H1 (cell line): ENCODE data around the gene NFATC1. TPM values are rescaled to one million over a fixed set of nuclear protein-coding genes. Genes with fewer than 3 reads are reported as not detected.
A peak's percentile ranks its signal among the peaks of the same experiment; 100 is the strongest.

Source experiments
- CTCF ChIA-PET: fragments of 300-600 bp; sonication (Branson Sonifier 250); formaldehyde crosslinking; loops from one replicate; lab custom pipeline; 2021; ENCODE audit not compliant: partially characterized antibody; lab: Charles Lee
- POLR2A ChIA-PET: fragments of 300-600 bp; sonication (Branson Sonifier 250); formaldehyde crosslinking; loops from one replicate; lab custom pipeline; 2021; ENCODE audit warnings: inconsistent platforms; ENCODE audit not compliant: partially characterized antibody; lab: Charles Lee
- DNase-seq, 2 experiments: peaks; one replicate each; pipeline versions ENCODE4 v3.0.0 to v3.0.0-alpha.2; 2010 to 2022; ENCODE audit warnings: low spot score in 2 of 2, low read depth in 1 of 2, mixed read lengths in 1 of 2
- FAIRE-seq: peaks from 2 replicates; lab custom pipeline; 2011; peaks lifted over from hg19 to GRCh38; lab: Jason Lieb, UNC
- H2AFZ ChIP-seq: 2 replicates; pipeline ENCODE4 v1.8.1; 2012; ENCODE audit warnings: low read length, inconsistent platforms
- H2AK5ac ChIP-seq: 2 replicates; pipeline ENCODE4 v1.6.1; 2013; ENCODE audit warnings: low read depth, low read length
- H2BK120ac ChIP-seq: replicated peaks from 2 replicates; pipeline ENCODE3; 2013; ENCODE audit warnings: low read depth, low read length, inconsistent platforms
- H2BK12ac ChIP-seq: 2 replicates; pipeline ENCODE4 v1.6.1; 2013; ENCODE audit warnings: low read depth, low read length
- H2BK15ac ChIP-seq: 2 replicates; pipeline ENCODE4 v1.6.1; 2013; ENCODE audit warnings: low read length
- H2BK20ac ChIP-seq: 2 replicates; pipeline ENCODE4 v1.6.1; 2013; ENCODE audit warnings: low read length
- H2BK5ac ChIP-seq: 2 replicates; pipeline ENCODE4 v1.6.1; 2013; ENCODE audit warnings: low read depth, low read length
- H3K14ac ChIP-seq: 2 replicates; pipeline ENCODE4 v1.6.1; 2013; ENCODE audit warnings: inconsistent platforms; ENCODE audit not compliant: insufficient read length
- H3K18ac ChIP-seq: 2 replicates; pipeline ENCODE4 v1.6.1; 2013; ENCODE audit warnings: low read length; ENCODE audit errors: extremely low read depth
- H3K23ac ChIP-seq: 2 replicates; pipeline ENCODE4 v1.6.1; 2013; ENCODE audit warnings: inconsistent platforms; ENCODE audit not compliant: insufficient read length
- H3K23me2 ChIP-seq: 2 replicates; pipeline ENCODE4 v1.6.1; 2013; ENCODE audit warnings: low read depth, low read length
- H3K27ac ChIP-seq: 2 replicates; pipeline ENCODE4 v1.6.1; 2011; ENCODE audit warnings: low read depth, low read length, inconsistent platforms
- H3K27me3 ChIP-seq, 4 experiments: replicated peaks in 1 of 4; 1 replicate in 1 of 4; 2 replicates in 3 of 4; pipeline versions ENCODE4 v1.6.1 to v1.8.1; 2011 to 2013; ENCODE audit warnings: low read length in 3 of 4, mild to moderate bottlenecking in 3 of 4, inconsistent platforms in 2 of 4, mixed read lengths in 2 of 4, moderate library complexity in 1 of 4; ENCODE audit not compliant: control insufficient read depth in 3 of 4, insufficient read depth in 3 of 4; ENCODE audit errors: extremely low read depth in 1 of 4
- H3K36me3 ChIP-seq, 4 experiments: 2 replicates each; pipeline versions ENCODE4 v1.6.1 to v1.8.1; 2011 to 2013; ENCODE audit warnings: mild to moderate bottlenecking in 4 of 4, low read length in 3 of 4, moderate library complexity in 2 of 4, control low read depth in 1 of 4, inconsistent platforms in 1 of 4; ENCODE audit not compliant: insufficient read depth in 4 of 4, control insufficient read depth in 2 of 4
- H3K4ac ChIP-seq: replicated peaks from 2 replicates; pipeline ENCODE3; 2013; ENCODE audit warnings: low read length, low read depth, mixed read lengths, inconsistent platforms; ENCODE audit not compliant: insufficient read length
- H3K4me1 ChIP-seq, 4 experiments: replicated peaks in 1 of 4; 1 replicate in 1 of 4; 2 replicates in 3 of 4; pipeline versions ENCODE4 v1.6.1 to v1.8.1; 2011 to 2013; ENCODE audit warnings: low read length in 3 of 4, inconsistent platforms in 2 of 4, mixed read lengths in 1 of 4; ENCODE audit not compliant: insufficient read depth in 4 of 4, control insufficient read depth in 3 of 4
- H3K4me2 ChIP-seq, 2 experiments: 2 replicates each; pipeline versions ENCODE4 v1.6.1 to v1.8.1; 2011 to 2013; ENCODE audit warnings: low read depth in 2 of 2, low read length in 2 of 2, control low read depth in 1 of 2, inconsistent platforms in 1 of 2, mild to moderate bottlenecking in 1 of 2; ENCODE audit not compliant: insufficient read depth in 1 of 2
- H3K4me3 ChIP-seq, 4 experiments: fragments of 200-600, 300-600 bp in 1 of 4; sonication (generic), shearing (Covaris generic), sonication (Bioruptor Twin) in 1 of 4; 2 replicates each; pipeline versions ENCODE4 v1.5.1 to v1.8.1; 2011 to 2016; ENCODE audit warnings: low read length in 4 of 4, low read depth in 3 of 4, control low read depth in 2 of 4, inconsistent platforms in 2 of 4, mild to moderate bottlenecking in 2 of 4, mixed read lengths in 1 of 4, moderate library complexity in 1 of 4; ENCODE audit not compliant: insufficient read depth in 2 of 4; ENCODE audit errors: extremely low read depth in 1 of 4
- H3K56ac ChIP-seq: replicated peaks from 2 replicates; pipeline ENCODE3; 2013; ENCODE audit warnings: low read depth, mild to moderate bottlenecking, mixed read lengths, low read length, inconsistent platforms; ENCODE audit not compliant: insufficient read length
- H3K79me1 ChIP-seq: 2 replicates; pipeline ENCODE4 v1.6.1; 2013; ENCODE audit warnings: low read depth, low read length, control low read depth
- H3K79me2 ChIP-seq, 2 experiments: 2 replicates each; pipeline versions ENCODE4 v1.6.1 to v1.8.1; 2012 to 2013; ENCODE audit warnings: low read length in 2 of 2, mild to moderate bottlenecking in 2 of 2, inconsistent platforms in 1 of 2; ENCODE audit not compliant: insufficient read depth in 2 of 2, control insufficient read depth in 1 of 2
- H3K9ac ChIP-seq, 4 experiments: replicated peaks in 1 of 4; 1 replicate in 1 of 4; 2 replicates in 3 of 4; pipeline versions ENCODE4 v1.6.1 to v1.8.1; 2011 to 2013; ENCODE audit warnings: low read depth in 3 of 4, low read length in 3 of 4, control low read depth in 2 of 4, mild to moderate bottlenecking in 2 of 4, moderate library complexity in 2 of 4, inconsistent platforms in 1 of 4; ENCODE audit errors: extremely low read depth in 1 of 4
- H3K9me3 ChIP-seq, 2 experiments: 2 replicates each; pipeline versions ENCODE4 v1.6.1 to v1.8.1; 2012 to 2013; ENCODE audit warnings: mild to moderate bottlenecking in 2 of 2, moderate library complexity in 2 of 2, control low read depth in 1 of 2, inconsistent platforms in 1 of 2, low read depth in 1 of 2, low read length in 1 of 2, mixed read lengths in 1 of 2; ENCODE audit not compliant: insufficient read depth in 2 of 2
- H4K20me1 ChIP-seq, 2 experiments: replicated peaks in 1 of 2; 2 replicates each; pipeline versions ENCODE3 to v1.8.1; 2011 to 2013; ENCODE audit warnings: inconsistent platforms in 2 of 2, low read length in 2 of 2, mild to moderate bottlenecking in 1 of 2; ENCODE audit not compliant: insufficient read depth in 2 of 2, control insufficient read depth in 1 of 2
- H4K5ac ChIP-seq: 2 replicates; pipeline ENCODE4 v1.6.1; 2013; ENCODE audit warnings: low read length, low read depth, mixed read lengths, inconsistent platforms; ENCODE audit not compliant: insufficient read length
- H4K8ac ChIP-seq: 2 replicates; pipeline ENCODE4 v1.8.0; 2013; ENCODE audit warnings: mild to moderate bottlenecking, moderate library complexity, low read length, inconsistent platforms; ENCODE audit not compliant: insufficient read depth; ENCODE audit errors: extremely low read depth
- H4K91ac ChIP-seq: replicated peaks from 2 replicates; pipeline ENCODE3; 2013; ENCODE audit warnings: low read length, mixed read lengths, inconsistent platforms; ENCODE audit not compliant: insufficient read length
- BCL11A ChIP-seq, 2 experiments: IDR thresholded peaks; one replicate each; pipeline ENCODE4 v1.6.1; 2011; ENCODE audit warnings: low read depth in 2 of 2, low read length in 2 of 2, mild to moderate bottlenecking in 2 of 2
- GTF2F1 ChIP-seq: IDR thresholded peaks from 2 replicates; pipeline ENCODE4 v1.6.1; 2012; ENCODE audit warnings: low read depth, low read length, improper control_type of control experiment, borderline replicate concordance
- NANOG ChIP-seq: IDR thresholded peaks from 2 replicates; pipeline ENCODE4 v1.6.1; 2011; ENCODE audit warnings: low read length, low read depth, mild to moderate bottlenecking, inconsistent platforms; ENCODE audit not compliant: insufficient read depth, poor library complexity, severe bottlenecking
- RBBP5 ChIP-seq: IDR thresholded peaks from 2 replicates; pipeline ENCODE4 v1.7.1; 2012; ENCODE audit warnings: low read depth, mild to moderate bottlenecking, inconsistent platforms, low read length, moderate library complexity, borderline replicate concordance
- RNF2 ChIP-seq: fragments of 200-900, 300-1000 bp; sonication (generic); IDR thresholded peaks from 2 replicates; pipeline ENCODE4 v1.7.1; 2016; ENCODE audit warnings: borderline replicate concordance, low read depth, mild to moderate bottlenecking, antibody characterized with exemption, low read length; ENCODE audit not compliant: poor library complexity, severe bottlenecking; ENCODE audit errors: missing control alignments
- SRF ChIP-seq: IDR thresholded peaks from 2 replicates; pipeline ENCODE4 v1.6.1; 2011; ENCODE audit warnings: mild to moderate bottlenecking, low read depth, low read length, moderate library complexity
- WGBS, 2 experiments: shearing (Covaris generic) in 1 of 2; methylation state at CpG; one replicate each; pipeline versions ENCODE4 v1.1.6 to v1.1.7; 2013 to 2015; ENCODE audit warnings: low lambda C conversion rate in 2 of 2, mixed read lengths in 2 of 2, inconsistent platforms in 1 of 2, low coverage in 1 of 2, missing lambda C conversion rate in 1 of 2; ENCODE audit not compliant: insufficient replicate concordance in 2 of 2, insufficient coverage in 1 of 2, insufficient read length in 1 of 2; ENCODE audit errors: extremely low coverage in 1 of 2, missing lambda C conversion rate in 1 of 2; 5-methylcytosine and 5-hydroxymethylcytosine counted together
- polyA plus RNA-seq, 7 experiments: library from polyadenylated mRNA; depleted of rRNA in 3 of 7; stranded (reverse) in 5 of 7; unstranded in 2 of 7; fragments of >200 nt in 5 of 7; fragments of 200-250 nt in 2 of 7; gene quantifications; 1 replicate in 5 of 7; 2 replicates in 1 of 7; 4 replicates in 1 of 7; pipeline versions ENCODE4 v1.2.1 to v1.2.3, GENCODE V29; 2011 to 2013; ENCODE audit warnings: missing spikeins in 2 of 7, mixed read lengths in 2 of 7
- total RNA-seq: library from RNA; stranded (reverse); fragmentation: NEBNext Ultra II Directional; extraction: Animal tissue kit (Norgen Biotek cat#: 25700); gene quantifications from 2 replicates; pipeline ENCODE4 v1.2.1, GENCODE V29; 2021

NFATC1 gene
- total and polyA plus RNA-seq, 2 of the 8 experiments (the other 6 are each of a cell fraction or from before 2014, with no cell fraction given) = 2.0 to 6.6 TPM

DNA sequence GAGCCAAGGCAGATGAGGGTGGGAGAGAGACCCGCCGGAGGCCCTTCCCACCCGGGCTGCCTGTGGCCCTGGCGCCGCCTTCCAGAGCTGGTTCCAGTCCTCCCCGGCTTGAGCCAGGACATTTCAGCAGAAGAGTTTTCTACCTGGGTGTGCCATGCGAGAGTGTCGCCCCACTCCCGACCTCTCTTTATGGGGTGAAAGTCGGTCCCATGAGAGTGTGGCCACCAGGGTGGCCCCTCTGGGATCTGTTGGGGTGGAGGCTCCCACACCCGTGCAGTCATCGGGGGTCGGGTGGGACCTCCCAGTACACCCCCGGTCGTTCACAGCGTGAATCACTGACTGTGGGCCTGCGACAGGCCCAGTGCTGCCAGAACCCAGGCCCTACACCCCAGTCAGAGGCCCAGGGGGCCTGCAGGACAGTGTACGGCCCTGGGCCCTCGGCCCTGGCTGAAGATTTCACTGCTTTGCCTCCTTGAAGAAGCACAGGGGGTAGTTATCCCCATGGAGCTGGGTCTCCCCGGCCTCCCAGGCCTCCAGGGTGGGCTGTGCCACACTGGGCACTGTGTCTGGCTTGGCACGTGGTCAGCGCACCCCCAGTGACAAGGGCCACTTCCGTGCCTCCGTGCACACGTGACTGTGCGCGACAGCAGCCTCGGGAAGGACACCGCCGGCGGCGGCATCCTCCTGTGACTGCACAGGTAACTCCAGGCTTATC, 5.9 kb downstream of the NFATC1 start:
- DNase-seq = no peak
- no peak overlapping the region for H3K18ac ChIP-seq

More for the DNA sequence above, 5.9 kb downstream of the NFATC1 start:
- Histone ChIP-seq H2BK12ac (0 out of 2 replicates have a peak overlapping the region, but pooled peaks have one; percentile 50), H2BK20ac (0 out of 2 replicates have a peak overlapping the region, but pooled peaks have one; percentile 61), H3K4ac (no peak overlapping the region), H4K20me1 (peaks cover 2 to 4% of the 10 kb centered on the region in 2 experiments), H3K23ac (no peak overlapping the region)
- 88% methylated on average over 24 of the region's 32 CpGs; no CpG with 5 or more reads in 1 of the 2 experiments for WGBS, 2 experiments
- TF ChIP-seq RBBP5 (no peak), BCL11A (IDR thresholded peaks at IDR 0.05; ENCODE audit: low read depth in 2 of 2, low read length in 2 of 2) (no peak), SRF (no peak), NANOG (no peak), GTF2F1 (no peak), RNF2 (no peak)
- TF ChIP-seq, all 59 proteins: peak for 0
- no peaks in the 10 kb centered on the region for H3K9me3 ChIP-seq
- H3K79me2 ChIP-seq = no peaks in the 10 kb centered on the region
- no peak overlapping the region for H2BK5ac ChIP-seq
- H3K27ac ChIP-seq = no peak overlapping the region
- no peak overlapping the region for H3K14ac ChIP-seq
- FAIRE-seq = no peak
- H3K4me2 ChIP-seq = 0 out of 4 replicates have a peak overlapping the region, but pooled peaks of 1 of the 2 experiments have one; percentile 83
- H3K56ac ChIP-seq = no peak overlapping the region
- H3K9ac ChIP-seq = no peak overlapping the region
- H3K79me1 ChIP-seq = no peaks in the 10 kb centered on the region
- H2AK5ac ChIP-seq = 0 out of 2 replicates have a peak overlapping the region, but pooled peaks have one; percentile 24
- H3K4me1 ChIP-seq = peaks cover 0 to 7% (median 2%) of the 10 kb centered on the region in 4 experiments; a peak in 5 of 7 replicates
- H3K27me3 ChIP-seq = peaks cover 28 to 32% (median 32%) of the 10 kb centered on the region in 4 experiments
- ChIA-PET CTCF (interaction anchor here (1.0 to 2.5 kb wide), 2 partner anchors 21 to 128 kb away, joined by 3 to 7 read pairs; no protein-coding TSS in a partner anchor), POLR2A (interaction anchor here (0.9 to 2.1 kb wide), 2 partner anchors 9 to 13 kb away, joined by 3 to 6 read pairs; no protein-coding TSS in a partner anchor)
- no peaks in the 10 kb centered on the region; a peak in 1 of 8 replicates for H3K36me3 ChIP-seq
- H2AFZ ChIP-seq = no peak overlapping the region
- peak overlapping the region; percentile 82 for H4K8ac ChIP-seq
- no peak overlapping the region for H2BK120ac ChIP-seq
- H2BK15ac ChIP-seq = 0 out of 2 replicates have a peak overlapping the region, but pooled peaks have one; percentile 61
- H4K91ac ChIP-seq = no peak overlapping the region
- no peak overlapping the region for H3K4me3 ChIP-seq
- H4K5ac ChIP-seq = no peak overlapping the region
- H3K23me2 ChIP-seq = peaks cover 3% of the 10 kb centered on the region; the same call in 1 of the 2 replicates
